Activated effector memory CD4-positive, alpha-beta T cell treated with Interleukin-2 at 50 U/mL for 16 hours (primary cell): ENCODE measurements around the gene BNC2.
"Not testable (repeated sequence)": the region's sequence is repeated elsewhere in the genome, so short reads cannot be mapped to it uniquely, and the experiment has no call there.

Source experiments
- DNase-seq: peaks from one replicate; pipeline ENCODE4 v3.0.0-alpha.2; 2020

BNC2 gene, protein sequence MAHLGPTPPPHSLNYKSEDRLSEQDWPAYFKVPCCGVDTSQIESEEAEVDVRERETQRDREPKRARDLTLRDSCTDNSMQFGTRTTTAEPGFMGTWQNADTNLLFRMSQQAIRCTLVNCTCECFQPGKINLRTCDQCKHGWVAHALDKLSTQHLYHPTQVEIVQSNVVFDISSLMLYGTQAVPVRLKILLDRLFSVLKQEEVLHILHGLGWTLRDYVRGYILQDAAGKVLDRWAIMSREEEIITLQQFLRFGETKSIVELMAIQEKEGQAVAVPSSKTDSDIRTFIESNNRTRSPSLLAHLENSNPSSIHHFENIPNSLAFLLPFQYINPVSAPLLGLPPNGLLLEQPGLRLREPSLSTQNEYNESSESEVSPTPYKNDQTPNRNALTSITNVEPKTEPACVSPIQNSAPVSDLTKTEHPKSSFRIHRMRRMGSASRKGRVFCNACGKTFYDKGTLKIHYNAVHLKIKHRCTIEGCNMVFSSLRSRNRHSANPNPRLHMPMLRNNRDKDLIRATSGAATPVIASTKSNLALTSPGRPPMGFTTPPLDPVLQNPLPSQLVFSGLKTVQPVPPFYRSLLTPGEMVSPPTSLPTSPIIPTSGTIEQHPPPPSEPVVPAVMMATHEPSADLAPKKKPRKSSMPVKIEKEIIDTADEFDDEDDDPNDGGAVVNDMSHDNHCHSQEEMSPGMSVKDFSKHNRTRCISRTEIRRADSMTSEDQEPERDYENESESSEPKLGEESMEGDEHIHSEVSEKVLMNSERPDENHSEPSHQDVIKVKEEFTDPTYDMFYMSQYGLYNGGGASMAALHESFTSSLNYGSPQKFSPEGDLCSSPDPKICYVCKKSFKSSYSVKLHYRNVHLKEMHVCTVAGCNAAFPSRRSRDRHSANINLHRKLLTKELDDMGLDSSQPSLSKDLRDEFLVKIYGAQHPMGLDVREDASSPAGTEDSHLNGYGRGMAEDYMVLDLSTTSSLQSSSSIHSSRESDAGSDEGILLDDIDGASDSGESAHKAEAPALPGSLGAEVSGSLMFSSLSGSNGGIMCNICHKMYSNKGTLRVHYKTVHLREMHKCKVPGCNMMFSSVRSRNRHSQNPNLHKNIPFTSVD

DNA sequence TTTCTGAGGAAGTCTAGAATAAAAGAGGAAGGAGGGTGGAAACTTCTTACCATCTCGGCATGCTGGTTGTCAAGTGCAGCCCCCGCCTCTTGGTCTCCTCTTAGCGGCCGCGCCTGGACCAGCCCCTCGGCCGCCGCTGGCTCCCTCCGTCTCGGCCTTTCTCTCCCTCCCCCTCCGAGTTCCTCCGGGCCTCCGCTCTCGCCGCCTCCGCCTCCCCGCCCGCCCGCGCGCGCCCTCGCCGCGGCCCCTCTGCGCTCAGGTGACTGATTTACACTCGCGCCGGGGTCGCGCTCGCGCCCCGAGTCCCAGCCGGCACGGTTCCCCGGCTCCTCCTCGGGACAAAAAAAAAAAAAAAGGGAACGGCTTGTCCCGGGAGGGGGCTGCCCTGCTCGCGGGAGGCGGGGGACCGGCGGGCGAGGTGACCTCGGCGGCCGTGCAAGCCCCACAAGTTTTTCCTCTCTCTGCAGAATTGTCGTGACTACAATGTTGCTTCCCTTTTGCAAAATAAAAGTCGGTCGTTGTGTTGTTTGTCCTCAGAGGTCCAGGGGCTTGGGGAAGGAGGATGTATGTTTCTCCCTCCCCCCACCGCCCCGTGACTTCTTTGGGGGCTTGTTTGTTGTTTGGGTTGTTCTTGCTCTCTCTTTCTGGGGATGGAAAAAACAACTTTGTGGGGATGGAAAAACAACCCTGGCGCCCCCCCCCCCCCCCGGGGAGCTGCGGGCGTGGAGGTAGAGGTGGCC is at the start of gene BNC2:
TSS of gene BNC2 (minus strand) at position 75 of the 740 bp plus-strand sequence. CDS start at position 53, 22 bp downstream.
- DNase-seq, result no peak

DNA sequence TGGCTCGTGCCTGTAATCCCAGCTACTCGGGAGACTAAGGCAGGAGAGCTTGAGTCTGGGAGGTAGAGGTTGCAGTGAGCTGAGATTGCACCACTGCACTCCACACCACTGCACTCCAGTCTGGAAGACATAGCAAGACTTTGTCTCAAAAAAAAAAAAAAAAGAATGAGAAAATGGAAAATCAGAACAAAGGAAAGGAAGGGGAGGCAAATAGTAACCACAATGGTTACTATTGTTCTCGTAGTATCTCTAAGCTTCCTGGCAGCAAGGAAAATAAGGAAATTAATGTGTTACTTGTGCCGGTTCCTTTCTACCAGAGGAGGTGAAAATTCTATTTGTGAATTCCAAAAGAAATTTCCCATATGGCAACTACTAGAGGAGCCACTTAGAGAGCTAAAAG is 48.5 kb upstream of the BNC2 start:
- DNase-seq, result no peak

DNA sequence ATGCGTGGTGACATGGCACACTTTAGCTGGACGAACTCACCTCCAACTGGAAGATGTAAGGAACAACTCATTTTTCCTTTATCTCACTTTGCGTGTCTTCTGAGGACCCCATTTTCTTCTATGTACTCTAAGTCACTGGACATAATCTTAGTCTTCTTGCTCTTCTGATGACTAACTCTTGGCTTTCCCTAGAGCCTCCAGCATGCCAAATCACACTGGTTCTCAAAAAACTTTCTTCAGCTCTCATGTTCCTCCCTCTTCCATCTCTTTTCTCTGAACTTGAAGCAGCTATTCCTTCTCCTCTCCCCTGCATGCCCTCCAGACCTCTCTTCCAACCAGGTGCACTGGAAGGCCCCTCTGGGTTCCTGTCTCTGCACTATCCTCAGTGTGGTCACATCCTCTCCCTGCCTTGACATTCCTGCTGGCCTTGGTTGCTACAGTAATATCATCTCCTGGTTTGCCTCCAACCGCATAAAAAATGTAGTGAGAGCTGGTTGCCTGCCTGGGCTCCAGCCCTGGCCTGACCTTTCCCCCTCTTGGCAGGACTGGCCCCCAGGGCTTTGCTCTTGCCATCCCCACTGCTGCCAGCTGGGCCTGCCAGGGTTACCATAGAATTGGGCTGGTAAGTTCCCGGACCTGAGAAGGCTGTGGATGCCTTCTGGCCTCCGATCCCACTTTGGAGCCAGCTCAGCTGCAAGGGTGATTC is 44.8 kb upstream of the BNC2 start:
- no peak for DNase-seq

DNA sequence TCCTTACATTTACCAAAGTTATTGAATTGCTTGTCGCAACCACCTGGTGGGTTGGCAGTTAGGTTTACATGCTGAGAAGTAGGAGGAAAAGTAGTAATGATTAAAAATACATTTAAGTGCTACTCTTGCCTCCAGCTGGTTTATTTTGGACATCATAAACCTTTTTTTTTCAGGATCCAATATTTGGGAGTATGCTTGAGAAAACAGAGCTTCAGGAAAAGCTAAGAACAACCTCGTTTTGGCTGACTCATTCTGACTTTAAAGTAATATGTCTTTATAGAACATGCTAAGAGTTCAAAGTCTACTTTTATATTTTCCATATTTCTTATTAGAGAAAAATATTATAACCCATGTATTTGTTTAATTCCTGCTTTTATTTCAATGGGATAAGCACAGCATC is 41.7 kb upstream of the BNC2 start:
- no peak for DNase-seq

DNA sequence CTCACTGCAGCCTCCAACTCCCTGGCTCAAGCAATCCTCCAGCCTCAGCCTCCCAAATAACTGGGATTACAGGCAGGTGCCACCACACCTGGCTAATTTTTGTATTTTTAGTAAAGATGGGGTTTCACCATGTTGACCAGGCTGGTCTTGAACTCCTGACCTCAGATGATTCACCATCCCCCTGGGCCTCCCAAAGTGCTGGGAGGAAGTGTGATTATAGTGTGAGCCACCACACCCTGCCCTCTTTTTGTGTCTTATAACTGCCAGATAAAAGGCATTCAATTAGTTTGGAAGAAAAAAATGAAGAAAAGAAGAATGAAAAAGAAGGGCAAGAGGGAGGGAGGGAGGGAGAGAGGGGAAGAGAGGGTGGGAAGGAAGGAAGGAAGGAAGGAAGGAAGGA is 37.7 kb upstream of the BNC2 start:
- DNase-seq, result not testable (repeated sequence)

DNA sequence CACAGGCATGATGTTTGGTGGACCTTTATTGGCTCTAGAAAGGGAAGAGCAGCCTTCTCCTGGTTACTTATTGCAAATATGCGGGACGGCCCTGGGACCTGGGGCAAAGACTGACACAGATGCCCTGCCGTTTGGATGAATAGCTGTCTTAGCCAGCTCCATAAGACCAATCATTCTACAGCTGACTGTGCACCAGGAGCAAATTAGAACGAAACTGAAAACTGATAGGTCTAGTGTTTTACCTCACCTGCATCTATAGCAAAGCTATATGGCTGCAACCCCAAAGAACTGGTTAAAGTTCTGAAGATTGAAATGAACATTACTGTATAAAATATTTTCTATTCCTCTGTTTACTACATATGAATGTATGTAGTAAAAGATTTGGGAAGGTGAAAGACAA is 34.2 kb upstream of the BNC2 start:
- DNase-seq, result no peak

DNA sequence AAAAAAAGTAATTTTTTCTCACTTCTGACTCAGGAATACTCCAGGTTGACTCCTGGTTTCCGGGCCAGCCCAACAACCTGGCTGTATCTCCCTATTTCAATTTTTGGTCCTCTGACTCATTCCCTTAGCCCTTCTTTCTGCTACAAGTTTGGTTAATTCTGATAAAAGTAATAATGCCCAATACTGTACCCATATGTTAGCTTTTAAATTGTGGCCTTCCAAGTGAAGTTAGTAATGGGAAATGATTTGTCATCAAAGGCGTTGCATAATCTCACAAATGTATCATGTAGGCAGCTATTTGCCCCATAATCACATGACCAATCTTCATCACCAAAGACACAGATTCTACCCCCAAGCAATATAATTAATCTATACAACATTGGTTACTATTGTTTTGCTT is 31.1 kb upstream of the BNC2 start:
- no peak for DNase-seq

DNA sequence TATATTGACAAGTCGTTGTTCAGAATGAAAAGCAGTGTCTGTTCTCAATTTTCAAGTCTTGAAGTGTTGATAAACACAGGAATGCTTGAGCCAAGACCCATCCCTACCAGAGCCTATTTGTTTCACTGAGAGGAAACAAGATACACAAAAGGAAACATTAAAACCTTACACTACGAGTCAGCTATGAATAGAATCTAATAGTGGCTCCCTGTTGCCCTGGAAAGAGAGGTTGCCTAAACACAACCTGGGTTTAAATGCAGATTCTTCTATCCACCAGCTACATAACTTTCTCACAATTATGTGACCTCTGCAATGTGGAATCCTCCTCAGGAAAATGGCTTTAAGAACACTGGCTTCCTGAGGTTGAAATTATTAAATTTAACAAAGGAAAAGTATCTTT is 29.1 kb upstream of the BNC2 start:
- no peak for DNase-seq

DNA sequence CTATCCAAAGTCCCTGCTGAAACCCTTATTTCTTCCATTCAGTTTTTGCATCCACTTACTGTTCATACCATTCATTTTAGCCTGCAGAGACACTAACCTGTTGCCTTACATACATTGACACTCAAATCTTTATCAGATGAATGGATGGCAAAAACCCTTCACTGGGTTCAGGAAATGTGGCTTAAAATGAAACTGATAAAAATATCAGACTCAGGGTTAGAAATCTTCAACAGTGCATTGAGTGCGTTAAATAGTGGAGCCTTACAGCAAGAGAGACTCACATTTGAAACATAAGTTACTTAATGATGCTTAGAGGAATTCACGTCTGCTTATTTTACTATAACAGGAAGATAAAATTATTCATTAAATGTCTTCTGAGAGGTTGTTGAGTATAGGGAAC is 28.0 kb upstream of the BNC2 start:
- DNase-seq, result no peak

DNA sequence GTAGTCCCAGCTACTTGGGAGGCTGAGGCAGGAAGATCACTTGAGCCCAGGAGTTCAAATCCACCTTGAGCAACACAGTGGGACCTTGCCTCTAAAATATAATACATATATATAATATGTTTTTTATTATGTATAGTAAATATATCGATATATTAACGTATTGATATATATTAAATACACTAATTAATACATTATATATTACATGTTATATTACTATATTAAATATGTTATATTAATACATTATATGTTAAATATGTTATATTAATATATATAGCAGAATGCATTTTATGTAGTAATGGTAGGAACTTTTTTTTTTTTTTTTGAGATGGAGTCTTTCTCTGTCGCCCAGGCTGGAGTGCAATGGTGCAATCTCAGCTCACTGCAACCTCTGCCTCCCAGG is 18.1 kb upstream of the BNC2 start:
- DNase-seq, result no peak

DNA sequence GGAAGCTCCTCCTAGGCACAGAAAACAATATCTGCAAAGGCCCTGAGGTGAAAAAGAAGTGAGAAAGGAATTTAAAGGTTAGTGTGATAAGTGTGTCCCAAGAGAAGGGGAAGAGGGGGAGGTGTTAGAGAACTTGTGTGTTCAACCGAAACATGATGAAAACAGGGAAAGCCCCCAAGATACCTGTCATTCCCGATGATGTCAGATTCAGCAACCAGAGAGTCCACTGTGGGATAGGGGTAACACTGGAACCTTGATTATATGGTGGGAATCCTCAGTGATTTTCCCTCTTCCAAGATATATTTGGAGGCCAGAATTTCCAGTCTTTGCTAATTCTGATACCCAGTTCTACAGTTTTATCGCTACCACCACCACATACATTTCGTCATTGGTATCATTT is 15.5 kb upstream of the BNC2 start:
- no peak for DNase-seq

DNA sequence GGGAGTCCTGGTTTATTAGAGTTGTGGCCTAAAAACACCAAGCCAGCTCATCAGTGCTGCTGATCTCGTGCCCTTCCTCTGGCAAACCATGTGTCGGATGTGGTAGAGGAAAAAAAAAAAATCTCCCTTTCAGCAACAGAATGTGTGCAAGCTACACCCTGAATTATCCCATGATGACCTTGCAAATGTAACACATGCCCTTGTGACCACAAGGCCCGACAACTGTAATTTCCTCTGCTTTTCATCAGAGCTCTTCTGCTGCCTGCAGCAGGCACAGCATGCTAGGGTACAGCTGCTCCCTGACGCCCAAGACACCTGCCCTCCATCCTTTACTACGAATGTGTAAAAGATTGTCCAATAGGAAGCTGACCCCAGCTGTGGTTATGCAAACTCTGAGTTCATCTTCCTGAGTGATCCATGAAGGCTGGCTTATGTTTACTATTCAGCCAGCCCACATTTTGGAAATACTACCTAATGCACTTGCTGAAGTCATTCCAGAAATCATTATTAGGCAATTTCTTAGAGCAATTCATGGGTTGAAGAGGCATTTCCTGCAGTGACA is 14.6 kb upstream of the BNC2 start:
- no peak for DNase-seq

DNA sequence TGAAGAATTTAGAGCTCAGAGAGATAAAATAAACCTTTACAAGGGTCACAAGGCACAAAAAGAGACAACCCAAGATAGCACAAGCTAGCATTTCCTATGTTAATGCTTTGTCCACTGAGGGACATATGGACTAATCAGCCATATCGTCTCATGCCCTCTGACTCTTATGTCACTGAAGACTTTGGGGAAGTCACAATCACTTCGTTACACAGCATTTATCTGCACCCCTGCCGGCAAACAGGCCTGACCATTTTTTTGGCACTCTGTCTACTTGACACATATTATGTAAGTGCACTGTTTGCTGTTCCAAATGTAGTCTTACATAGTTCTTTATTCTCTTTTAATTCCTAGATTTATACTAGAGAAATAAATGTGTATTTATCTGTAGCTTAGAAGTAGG is 13.9 kb upstream of the BNC2 start:
- DNase-seq, result no peak

DNA sequence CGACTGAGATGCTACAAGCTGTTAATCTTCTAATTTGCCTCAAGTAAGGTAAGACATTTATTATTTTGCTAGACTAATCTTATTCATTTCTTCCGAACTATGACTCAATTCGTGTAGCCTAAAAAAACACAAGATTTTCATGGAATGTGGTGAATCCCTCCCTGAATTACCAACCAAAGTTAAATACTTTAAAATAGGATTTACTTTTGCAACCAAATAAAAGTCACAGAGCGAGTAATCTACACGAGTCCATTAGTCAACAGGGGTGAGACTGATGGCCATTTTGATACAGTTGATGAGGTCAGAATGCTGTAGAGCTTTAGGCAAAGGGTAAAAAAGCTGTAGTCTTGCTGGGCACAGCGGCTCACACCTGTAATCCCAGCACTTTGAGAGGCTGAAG is 13.1 kb upstream of the BNC2 start:
- no peak for DNase-seq

DNA sequence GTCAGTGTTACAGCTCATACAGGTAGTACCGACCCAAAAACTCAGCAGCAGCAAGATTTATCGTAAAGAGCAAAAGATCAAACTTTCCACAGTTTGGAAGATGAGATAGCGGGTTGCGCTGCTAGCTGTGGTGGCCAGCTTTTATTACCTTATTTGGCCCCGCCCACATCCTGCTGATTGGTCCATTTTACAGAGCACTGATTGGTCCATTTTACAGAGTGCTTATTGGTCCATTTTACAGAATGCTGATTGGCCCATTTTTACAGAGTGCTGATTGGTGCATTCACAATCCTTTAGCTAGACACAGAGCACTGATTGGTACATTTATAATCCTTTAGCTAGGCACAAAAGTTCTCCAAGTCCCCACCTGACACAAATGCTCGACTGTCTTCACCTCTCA is 12.0 kb upstream of the BNC2 start:
- not testable (repeated sequence) for DNase-seq

DNA sequence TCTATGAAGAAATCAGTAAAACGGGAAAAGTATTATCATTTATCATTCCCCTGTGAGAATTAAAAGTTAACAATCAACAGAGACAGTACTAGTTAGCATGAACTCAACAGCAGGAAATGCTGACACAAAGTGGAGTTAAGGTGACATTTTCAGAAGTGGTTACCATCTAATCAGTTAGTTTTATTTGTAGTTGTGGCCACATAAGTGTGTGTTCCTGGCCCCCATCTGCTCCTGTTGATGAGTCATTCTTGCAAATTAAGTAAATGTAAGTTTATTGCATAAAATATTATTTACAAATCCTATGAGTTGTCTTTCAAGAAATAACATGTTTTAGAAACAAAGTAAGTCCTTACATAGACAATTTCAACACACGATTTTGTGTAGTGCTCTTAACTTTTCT is 8.9 kb upstream of the BNC2 start:
- DNase-seq, result no peak

DNA sequence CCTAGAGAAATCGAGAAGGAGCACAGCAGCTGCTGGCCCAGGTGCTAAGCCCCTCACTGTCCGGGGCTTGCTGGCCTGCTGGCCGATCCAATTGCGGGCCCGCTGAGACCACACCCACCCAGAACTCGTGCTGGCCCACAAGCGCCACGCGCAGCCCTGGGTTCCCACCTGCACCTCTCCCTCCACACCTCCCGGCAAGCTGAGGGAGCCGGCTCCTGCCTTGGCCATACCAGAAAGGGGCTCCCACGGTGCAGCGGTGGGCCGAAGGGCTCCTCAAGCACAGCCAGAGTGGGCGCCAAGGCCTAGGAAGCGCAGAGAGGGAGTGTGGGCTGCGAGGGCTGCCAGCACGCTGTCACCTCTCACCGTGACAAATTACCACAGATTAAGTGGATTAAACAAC is 6.8 kb upstream of the BNC2 start:
- DNase-seq, result no peak

DNA sequence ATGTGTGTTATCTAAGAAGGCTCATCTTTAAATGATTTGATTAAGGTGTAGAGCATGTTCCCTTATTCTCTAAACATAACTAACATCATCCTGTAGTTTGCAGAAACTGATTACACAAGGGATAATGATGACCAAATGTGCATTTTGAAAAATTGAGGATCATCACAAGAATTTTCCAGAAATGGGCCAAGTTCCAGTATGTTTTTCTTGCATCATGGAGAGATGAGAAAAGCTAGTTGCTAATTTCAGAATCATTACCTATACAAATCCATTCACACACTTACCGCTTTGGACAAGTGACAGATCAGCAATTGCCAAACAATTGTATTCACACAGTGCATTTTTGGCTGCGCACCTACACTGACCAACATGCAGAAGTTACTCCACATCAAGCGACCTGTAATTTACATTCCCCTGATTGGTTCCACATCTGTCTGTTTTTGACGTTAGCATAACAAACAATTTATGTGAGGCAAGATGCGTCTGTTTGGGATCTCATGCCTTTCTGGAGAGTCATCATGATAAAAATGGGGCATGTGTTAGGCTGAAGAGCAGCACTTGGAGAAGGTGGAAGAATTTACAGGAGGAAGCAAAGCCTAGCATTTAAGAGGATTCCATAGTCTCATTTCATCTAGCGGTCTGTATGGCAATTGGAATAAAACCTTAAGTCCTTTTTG is 2.8 kb upstream of the BNC2 start:
- no peak for DNase-seq

DNA sequence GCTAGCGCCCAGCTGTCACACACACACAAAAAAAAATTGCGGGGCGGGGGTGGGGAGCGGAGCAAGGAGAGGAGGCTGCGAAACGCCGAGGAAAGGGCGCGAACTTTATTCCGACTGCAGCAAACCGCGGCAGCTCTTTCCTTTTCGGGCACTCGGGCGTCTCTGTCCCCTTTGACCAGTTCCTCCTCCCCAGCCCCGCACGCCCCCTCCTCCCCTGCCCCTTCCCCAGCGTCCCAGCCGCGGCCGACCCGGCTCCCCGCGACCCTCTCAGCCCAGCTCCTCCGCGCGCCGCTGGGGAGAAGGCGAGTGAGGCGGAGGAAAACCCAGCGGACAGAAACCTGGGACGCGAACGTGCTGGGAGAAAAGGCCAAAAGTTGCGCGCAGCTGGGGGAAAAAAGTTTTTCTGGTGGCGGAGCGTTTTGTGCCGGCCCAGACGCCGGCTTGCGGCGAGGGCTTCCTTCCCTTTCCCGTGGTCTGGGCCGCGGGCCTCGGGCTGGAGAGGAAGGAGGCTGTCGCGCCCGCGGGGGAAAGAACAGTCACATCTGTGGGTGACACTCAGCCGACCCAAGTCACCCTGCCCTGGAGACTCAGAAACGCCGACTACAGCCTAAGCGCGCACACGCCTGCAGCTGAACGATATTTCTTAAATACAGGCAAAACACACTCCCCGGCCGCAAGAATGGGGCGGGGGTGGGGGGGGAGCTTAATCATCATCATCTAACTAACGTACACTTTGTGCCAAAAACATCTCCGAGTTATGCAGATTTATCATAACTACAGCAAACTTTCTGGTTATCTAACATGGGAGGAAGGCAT is 1.1 kb upstream of the BNC2 start:
- DNase-seq, result no peak

DNA sequence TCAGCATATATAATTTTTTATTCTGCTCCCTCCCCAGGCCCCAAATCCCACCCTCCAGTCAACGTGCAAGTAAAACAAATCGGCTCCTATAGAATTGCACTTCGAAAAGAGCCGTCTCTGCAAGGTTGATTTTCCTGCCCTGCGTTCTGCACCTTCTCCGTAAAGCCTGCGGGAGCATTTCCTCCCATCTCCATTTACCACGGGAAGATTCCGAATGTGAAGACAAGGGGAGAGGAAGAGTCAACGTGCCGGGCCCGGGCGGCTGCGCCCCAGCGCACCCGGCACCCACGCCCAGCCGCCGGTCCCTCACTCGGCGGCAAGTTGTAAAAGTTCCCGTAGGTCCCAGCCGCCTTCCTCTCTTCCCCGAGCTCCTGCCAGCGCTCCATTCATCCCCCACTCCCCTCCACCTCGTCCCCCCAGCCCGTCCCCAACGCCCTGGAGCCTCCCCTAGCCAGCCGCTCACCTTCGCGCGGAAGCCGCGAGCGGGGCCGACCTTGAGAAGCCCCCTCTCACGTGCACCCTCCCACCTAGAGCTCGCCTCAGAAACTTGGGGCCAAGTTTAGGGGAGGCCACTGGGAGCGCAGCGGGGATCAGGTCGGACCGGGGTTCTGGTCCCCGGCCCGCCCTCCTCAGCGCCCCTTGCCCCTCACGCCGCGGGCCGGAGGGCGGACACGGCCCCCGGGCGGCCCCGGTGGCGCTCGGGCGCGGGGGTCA is 431 bp downstream of the BNC2 start:
- DNase-seq, result no peak
